SIG-M5 treated with dmso at 0.1 percent for 504 hours (cell line): ENCODE data around the gene IFI27L2.

Source experiments
- DNase-seq: peaks from one replicate; lab custom pipeline; 2025; ENCODE audit not compliant: unreplicated experiment; lab: John Stamatoyannopoulos, UW

The IFI27L2 gene

GRCh38 chr14:94153750-94154342 is 24.4 kb upstream of the IFI27L2 start:
- no peak for DNase-seq

- DNase-seq: no peak
These were observed 23.3 kb upstream of the IFI27L2 start for GRCh38 chr14:94152676-94153075.

GRCh38 chr14:94145902-94146527 is 16.6 kb upstream of the IFI27L2 start:
- DNase-seq: no peak

DNA sequence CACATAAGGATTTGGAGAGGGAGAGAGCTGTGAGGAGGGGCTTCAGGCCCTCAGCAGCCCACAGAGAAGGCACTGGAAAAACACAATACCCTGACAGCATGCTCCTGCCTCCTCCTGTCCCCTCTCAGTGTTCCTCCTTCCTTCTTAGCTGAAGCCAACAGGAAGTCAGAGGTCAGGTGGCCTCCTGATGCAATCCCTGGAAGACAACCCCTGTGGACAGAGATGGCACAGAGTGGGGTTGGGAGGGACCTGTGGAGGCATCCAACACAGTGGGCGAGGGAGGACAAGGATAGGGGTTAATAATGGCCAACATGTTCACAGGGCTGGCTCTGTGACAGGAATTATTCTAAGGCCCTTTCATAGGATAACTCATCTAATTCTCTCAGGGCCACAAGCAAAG is 15.4 kb upstream of the IFI27L2 start:
- DNase-seq: no peak

GRCh38 chr14:94143711-94144110 is 14.3 kb upstream of the IFI27L2 start:
- DNase-seq: no peak

- DNase-seq: no peak
These were observed 13.8 kb upstream of the IFI27L2 start for GRCh38 chr14:94143239-94143638.

- no peak for DNase-seq
These were observed 13.4 kb upstream of the IFI27L2 start for GRCh38 chr14:94142836-94143235.

- no peak for DNase-seq
These were observed 12.8 kb upstream of the IFI27L2 start for GRCh38 chr14:94142247-94142646.

DNA sequence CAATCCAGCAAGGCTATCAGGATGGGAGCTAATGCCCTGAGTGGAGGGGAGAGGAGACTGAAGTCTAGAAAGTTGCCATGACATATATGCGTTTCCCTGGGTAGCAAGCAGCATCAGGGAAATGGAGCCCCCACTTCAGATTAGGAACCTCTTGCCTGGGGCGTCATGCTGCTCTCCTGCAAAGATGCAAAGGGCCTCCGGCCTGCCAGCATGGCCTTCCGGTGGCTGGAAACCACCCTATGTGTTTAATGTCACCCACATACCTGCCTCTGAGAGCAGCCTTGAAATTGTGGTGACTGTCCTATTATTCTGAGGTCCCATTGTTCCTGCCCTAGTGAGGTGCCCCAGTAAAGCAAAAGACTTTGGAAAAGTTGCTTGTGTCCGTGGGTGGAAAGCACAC is 10.0 kb upstream of the IFI27L2 start:
- DNase-seq: no peak

DNA sequence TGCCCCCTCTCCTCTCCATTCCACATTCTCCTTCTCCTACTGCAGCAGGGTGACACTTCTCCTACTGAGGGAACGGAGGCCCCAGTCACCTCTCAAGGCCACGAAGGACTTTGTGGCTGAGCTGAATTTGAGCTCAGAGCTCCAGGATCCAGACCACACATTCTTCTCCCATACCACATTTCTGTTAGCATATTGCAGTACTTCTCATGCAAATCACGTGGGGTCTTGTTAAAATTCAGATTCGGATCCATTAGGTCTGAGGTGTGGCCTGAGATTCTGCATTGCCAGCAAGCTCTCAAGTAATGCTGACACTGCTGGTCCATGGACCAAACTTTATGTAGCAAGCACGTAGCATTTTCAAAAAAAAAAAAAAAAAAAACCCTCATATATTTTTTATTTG is 9.6 kb upstream of the IFI27L2 start:
- no peak for DNase-seq

GRCh38 chr14:94138251-94138650 is 8.8 kb upstream of the IFI27L2 start:
- no peak for DNase-seq

- DNase-seq: peak; percentile 77
These were observed 7.3 kb upstream of the IFI27L2 start for GRCh38 chr14:94136575-94137331.

GRCh38 chr14:94135476-94135875 is 6.1 kb upstream of the IFI27L2 start:
- DNase-seq: no peak

GRCh38 chr14:94132285-94132887 is 3.0 kb upstream of the IFI27L2 start:
- peak; percentile 80 for DNase-seq

GRCh38 chr14:94129758-94130414 is 482 bp upstream of the IFI27L2 start:
- no peak for DNase-seq

DNA sequence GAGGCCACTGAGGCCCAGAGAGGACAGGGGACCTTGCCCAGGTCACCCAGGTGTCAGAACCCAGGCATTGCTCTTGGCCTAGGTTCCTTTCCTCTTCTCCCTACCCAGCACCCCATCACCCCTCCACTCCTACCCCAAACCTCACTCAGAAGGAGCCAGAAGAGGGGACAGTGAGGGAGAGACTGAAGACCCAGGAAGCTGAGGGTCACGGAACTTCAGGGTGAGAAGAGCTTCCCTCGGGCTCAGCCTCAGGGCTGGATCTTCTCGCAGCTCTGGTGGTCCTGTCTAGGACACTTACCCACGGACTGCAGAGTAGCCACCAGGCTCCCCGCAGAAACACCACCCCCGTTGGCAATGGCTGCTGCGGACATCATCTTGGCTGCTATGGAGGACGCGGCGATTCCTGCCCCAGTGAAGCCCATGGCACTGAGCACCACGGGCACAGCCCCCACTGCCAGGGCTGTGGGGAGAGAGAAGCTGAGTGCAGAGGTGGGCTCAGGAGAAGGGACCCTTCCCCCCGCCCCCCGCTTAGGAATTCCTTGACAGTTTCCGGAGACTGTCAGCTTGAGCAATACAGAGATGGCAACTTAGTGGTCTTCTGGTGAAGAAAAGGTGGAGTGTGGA is 1.1 kb downstream of the IFI27L2 start:
- DNase-seq: no peak

DNA sequence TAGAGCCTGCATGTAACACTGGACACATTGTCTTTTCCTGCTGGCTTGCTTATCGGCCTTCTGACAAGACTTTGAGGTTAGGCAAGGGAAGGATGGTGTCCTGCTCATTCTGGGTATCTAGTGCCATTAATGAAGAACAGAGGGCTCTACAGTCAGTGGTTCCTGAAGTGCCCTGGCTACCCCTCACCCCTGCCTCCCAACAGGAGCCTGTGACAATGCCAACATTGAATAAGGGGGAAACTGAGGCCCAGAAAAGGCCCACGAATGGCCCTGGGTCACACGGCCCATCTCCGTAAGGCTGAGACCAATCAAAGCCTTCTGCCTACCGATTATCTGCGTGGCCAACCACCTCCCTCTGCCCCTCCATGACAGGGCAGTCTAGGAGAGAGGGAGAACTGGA is 2.1 kb downstream of the IFI27L2 start:
- DNase-seq: no peak

DNA sequence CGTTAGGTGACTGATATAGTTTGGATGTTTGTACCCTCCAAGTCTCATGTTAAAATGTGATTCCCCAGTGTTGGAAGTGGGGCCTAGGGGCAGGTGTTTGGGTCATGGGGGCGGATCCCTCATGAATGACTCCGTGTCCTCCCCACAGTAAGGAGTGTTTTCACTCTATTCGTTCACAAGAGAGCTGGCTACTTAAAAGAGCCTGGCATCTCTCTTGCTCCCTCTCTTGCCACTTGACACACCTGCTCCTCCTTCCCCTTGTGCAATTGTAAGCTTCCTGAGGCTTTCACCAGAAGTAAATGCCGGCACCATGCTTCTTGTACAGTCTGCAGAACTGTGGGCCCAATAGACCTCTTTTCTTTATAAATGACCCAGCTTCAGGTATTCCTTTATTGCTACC is 2.6 kb downstream of the IFI27L2 start:
- DNase-seq: no peak

- no peak for DNase-seq
These were observed 3.1 kb downstream of the IFI27L2 start for GRCh38 chr14:94126419-94126677.

GRCh38 chr14:94125659-94126418 is 3.6 kb downstream of the IFI27L2 start:
- DNase-seq: no peak
